Body of pancreas (tissue), 4 donors: ENCODE results near the gene IL4.

ENCODE experiments used
- POLR2A ChIP-seq, 3 donors: fragments of 450-650 bp; IDR thresholded peaks; one replicate each; pipeline ENCODE4 v1.6.1; 2016; ENCODE audit warnings: antibody characterized with exemption in 3 of 3, mild to moderate bottlenecking in 2 of 3
- TF ChIP-seq, protein P1 (sequence below), 7 experiments: fragments of 450-650 bp in 4 of 7; fragments of 200-600 bp in 3 of 7; sonication (generic) in 3 of 7; IDR thresholded peaks; one replicate each; pipeline ENCODE4 v1.5.1; 2016 to 2019; ENCODE audit warnings: antibody characterized with exemption in 7 of 7

DNA sequence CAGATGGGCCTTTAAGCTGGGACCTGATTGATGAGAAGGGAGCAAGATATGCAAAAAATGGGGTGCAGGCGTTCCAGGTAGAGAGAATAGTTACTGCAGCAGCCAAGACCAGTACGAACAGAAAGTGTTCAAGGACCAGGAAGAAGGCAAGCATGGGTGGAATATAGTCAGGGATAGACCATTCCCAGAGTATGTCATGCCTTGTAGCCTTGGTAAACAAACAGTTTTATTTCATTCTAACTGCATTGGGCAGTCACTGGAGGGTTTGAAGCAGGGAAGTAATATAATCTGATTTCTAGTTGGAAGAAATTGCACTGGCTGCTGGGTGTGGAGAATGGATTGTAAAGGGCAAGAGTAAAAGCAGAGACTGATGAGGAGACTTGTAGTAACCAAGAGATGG lies 46.3 kb upstream of the IL4 start:
- no peak for TF ChIP-seq POLR2A (IDR thresholded peaks at IDR 0.05)
- TF ChIP-seq, protein P1, sequence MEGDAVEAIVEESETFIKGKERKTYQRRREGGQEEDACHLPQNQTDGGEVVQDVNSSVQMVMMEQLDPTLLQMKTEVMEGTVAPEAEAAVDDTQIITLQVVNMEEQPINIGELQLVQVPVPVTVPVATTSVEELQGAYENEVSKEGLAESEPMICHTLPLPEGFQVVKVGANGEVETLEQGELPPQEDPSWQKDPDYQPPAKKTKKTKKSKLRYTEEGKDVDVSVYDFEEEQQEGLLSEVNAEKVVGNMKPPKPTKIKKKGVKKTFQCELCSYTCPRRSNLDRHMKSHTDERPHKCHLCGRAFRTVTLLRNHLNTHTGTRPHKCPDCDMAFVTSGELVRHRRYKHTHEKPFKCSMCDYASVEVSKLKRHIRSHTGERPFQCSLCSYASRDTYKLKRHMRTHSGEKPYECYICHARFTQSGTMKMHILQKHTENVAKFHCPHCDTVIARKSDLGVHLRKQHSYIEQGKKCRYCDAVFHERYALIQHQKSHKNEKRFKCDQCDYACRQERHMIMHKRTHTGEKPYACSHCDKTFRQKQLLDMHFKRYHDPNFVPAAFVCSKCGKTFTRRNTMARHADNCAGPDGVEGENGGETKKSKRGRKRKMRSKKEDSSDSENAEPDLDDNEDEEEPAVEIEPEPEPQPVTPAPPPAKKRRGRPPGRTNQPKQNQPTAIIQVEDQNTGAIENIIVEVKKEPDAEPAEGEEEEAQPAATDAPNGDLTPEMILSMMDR (IDR thresholded peaks at IDR 0.05), result no peak
